NCI-H1092 (cell line): ENCODE measurements around the gene CENPU.
"Not testable (repeated sequence)": the region's sequence is repeated elsewhere in the genome, so short reads cannot be mapped to it uniquely, and the experiment has no call there.

ENCODE experiments used
- DNase-seq: peaks from one replicate; lab custom pipeline; 2025; lab: John Stamatoyannopoulos, UW

Gene CENPU

GRCh38 chr4:184752496-184753275 lies 18.8 kb upstream of the CENPU start:
- no peak for DNase-seq

- no peak for DNase-seq
Observed at GRCh38 chr4:184751585-184751956, 17.7 kb upstream of the CENPU start.

GRCh38 chr4:184750926-184751584 lies 17.2 kb upstream of the CENPU start:
- DNase-seq: no peak

- no peak for DNase-seq
Observed at GRCh38 chr4:184748251-184748652, 14.4 kb upstream of the CENPU start.

GRCh38 chr4:184747034-184747830 lies 13.3 kb upstream of the CENPU start:
- no peak for DNase-seq

GRCh38 chr4:184745831-184746795 lies 12.2 kb upstream of the CENPU start:
- peak; percentile 57 for DNase-seq

GRCh38 chr4:184744236-184744635 lies 10.3 kb upstream of the CENPU start:
- no peak for DNase-seq

- DNase-seq: no peak
Observed at GRCh38 chr4:184743650-184744049, 9.8 kb upstream of the CENPU start.

- DNase-seq: not testable (repeated sequence)
Observed at GRCh38 chr4:184741651-184742050, 7.8 kb upstream of the CENPU start.

GRCh38 chr4:184740980-184741391 lies 7.1 kb upstream of the CENPU start:
- no peak for DNase-seq

- DNase-seq: not testable (repeated sequence)
Observed at GRCh38 chr4:184739575-184739974, 5.7 kb upstream of the CENPU start.

GRCh38 chr4:184734758-184735157 lies 862 bp upstream of the CENPU start:
- DNase-seq: no peak

GRCh38 chr4:184732126-184732525 lies 1.8 kb downstream of the CENPU start:
- peak; percentile 16 for DNase-seq

GRCh38 chr4:184731056-184731455 lies 2.8 kb downstream of the CENPU start:
- no peak for DNase-seq

- no peak for DNase-seq
Observed at GRCh38 chr4:184729946-184730345, 4.0 kb downstream of the CENPU start.

- DNase-seq: no peak
Observed at GRCh38 chr4:184728858-184729257, 5.0 kb downstream of the CENPU start.

GRCh38 chr4:184727430-184727829 lies 6.5 kb downstream of the CENPU start:
- DNase-seq: no peak

GRCh38 chr4:184722798-184723197 lies 11.1 kb downstream of the CENPU start:
- no peak for DNase-seq

GRCh38 chr4:184721254-184721653 lies 12.6 kb downstream of the CENPU start:
- no peak for DNase-seq

GRCh38 chr4:184719407-184719806 lies 14.5 kb downstream of the CENPU start:
- DNase-seq: no peak

- DNase-seq: no peak
Observed at GRCh38 chr4:184715526-184715925, 18.4 kb downstream of the CENPU start.

GRCh38 chr4:184713887-184714286 lies 20.0 kb downstream of the CENPU start:
- no peak for DNase-seq
